CD14-positive monocyte (primary cell): ENCODE data around the gene P2RX3. TPM values are rescaled to one million over a fixed set of nuclear protein-coding genes. Genes with fewer than 3 reads are reported as not detected.

Experiments used
- DNase-seq, 3 donors: peaks; one replicate each; pipeline ENCODE4 v3.0.0-alpha.2; 2011 to 2022
- H2AFZ ChIP-seq: 2 replicates; pipeline ENCODE4 v1.6.0; 2012; ENCODE audit warnings: mild to moderate bottlenecking, low read depth, low read length, inconsistent platforms; ENCODE audit not compliant: insufficient read depth, poor library complexity, severe bottlenecking
- H3K27ac ChIP-seq, 2 donors: 1 replicate in 1 of 2; 2 replicates in 1 of 2; pipeline ENCODE4 v1.5.1; 2012 to 2013; ENCODE audit warnings: low read length in 2 of 2, control low read depth in 1 of 2, inconsistent platforms in 1 of 2, low read depth in 1 of 2, mild to moderate bottlenecking in 1 of 2
- H3K27me3 ChIP-seq, 2 donors: one replicate each; pipeline versions ENCODE4 v1.6.0 to v1.6.1; 2011 to 2013; ENCODE audit warnings: low read length in 2 of 2; ENCODE audit not compliant: control insufficient read depth in 2 of 2, insufficient read depth in 2 of 2
- H3K36me3 ChIP-seq, 2 donors: replicated peaks in 1 of 2; 1 replicate in 1 of 2; 2 replicates in 1 of 2; pipeline versions ENCODE4 v1.5.1 to v1.6.1; 2012 to 2013; ENCODE audit warnings: low read length in 2 of 2, control low read depth in 1 of 2, inconsistent platforms in 1 of 2, mild to moderate bottlenecking in 1 of 2; ENCODE audit not compliant: insufficient read depth in 2 of 2, control insufficient read depth in 1 of 2
- H3K4me1 ChIP-seq, 2 donors: 1 replicate in 1 of 2; 2 replicates in 1 of 2; pipeline versions ENCODE4 v1.5.1 to v1.6.1; 2012 to 2013; ENCODE audit warnings: low read length in 2 of 2, control low read depth in 1 of 2, inconsistent platforms in 1 of 2, mild to moderate bottlenecking in 1 of 2, moderate library complexity in 1 of 2; ENCODE audit not compliant: insufficient read depth in 2 of 2, control insufficient read depth in 1 of 2
- H3K4me2 ChIP-seq: replicated peaks from 2 replicates; pipeline ENCODE3; 2012; ENCODE audit warnings: low read length, moderate library complexity, mild to moderate bottlenecking; ENCODE audit not compliant: poor library complexity, severe bottlenecking; ENCODE audit errors: extremely low read depth
- H3K4me3 ChIP-seq, 3 experiments: fragments of 200-600 bp in 1 of 3; sonication (generic) in 1 of 3; replicated peaks in 1 of 3; 1 replicate in 2 of 3; 2 replicates in 1 of 3; pipeline ENCODE4 v1.5.1; 2011 to 2013; ENCODE audit warnings: low read length in 3 of 3, mild to moderate bottlenecking in 3 of 3, control low read depth in 2 of 3, low read depth in 2 of 3, inconsistent platforms in 1 of 3, moderate library complexity in 1 of 3
- H3K79me2 ChIP-seq: 2 replicates; pipeline ENCODE4 v1.6.0; 2012; ENCODE audit warnings: mild to moderate bottlenecking, control low read depth, inconsistent platforms, low read length, moderate library complexity; ENCODE audit not compliant: insufficient read depth
- H3K9ac ChIP-seq: 2 replicates; pipeline ENCODE4 v1.6.0; 2017; ENCODE audit warnings: low read length, mild to moderate bottlenecking; ENCODE audit not compliant: insufficient read depth, poor library complexity, severe bottlenecking
- H3K9me3 ChIP-seq, 2 donors: replicated peaks in 1 of 2; 1 replicate in 1 of 2; 2 replicates in 1 of 2; pipeline versions ENCODE4 v1.5.1 to v1.6.1; 2012 to 2013; ENCODE audit warnings: low read length in 2 of 2, control low read depth in 1 of 2; ENCODE audit not compliant: control insufficient read depth in 1 of 2, insufficient read depth in 1 of 2
- H4K20me1 ChIP-seq: 2 replicates; pipeline ENCODE4 v1.6.0; 2012; ENCODE audit warnings: mild to moderate bottlenecking, low read length, control low read depth, moderate library complexity; ENCODE audit not compliant: insufficient read depth
- H3K27ac Mint-ChIP-seq, 7 donors: one replicate each; pipeline ENCODE4 v1.8.0; 2020; ENCODE audit warnings: mild to moderate bottlenecking in 7 of 7, mixed read lengths in 7 of 7, moderate library complexity in 6 of 7, inconsistent platforms in 2 of 7
- H3K27me3 Mint-ChIP-seq, 3 donors: one replicate each; pipeline ENCODE4 v1.8.0; 2021 to 2022; ENCODE audit warnings: low read depth in 3 of 3, mild to moderate bottlenecking in 3 of 3, mixed read lengths in 3 of 3, moderate library complexity in 3 of 3, inconsistent platforms in 1 of 3
- H3K36me3 Mint-ChIP-seq, 2 donors: one replicate each; pipeline ENCODE4 v1.8.0; 2020; ENCODE audit warnings: mixed read lengths in 2 of 2, inconsistent platforms in 1 of 2, mild to moderate bottlenecking in 1 of 2
- H3K4me1 Mint-ChIP-seq: one replicate; pipeline ENCODE4 v1.8.0; 2020; ENCODE audit warnings: mild to moderate bottlenecking, mixed read lengths
- H3K4me3 Mint-ChIP-seq, 2 donors: one replicate each; pipeline ENCODE4 v1.8.0; 2020; ENCODE audit warnings: mild to moderate bottlenecking in 2 of 2, mixed read lengths in 2 of 2, moderate library complexity in 1 of 2
- H3K9me3 Mint-ChIP-seq, 7 donors: one replicate each; pipeline ENCODE4 v1.8.0; 2020 to 2022; ENCODE audit warnings: mixed read lengths in 7 of 7, mild to moderate bottlenecking in 6 of 7, moderate library complexity in 6 of 7, inconsistent platforms in 2 of 7
- WGBS: methylation state at CpG from one replicate; pipeline ENCODE4 v1.1.5; 2013; ENCODE audit warnings: missing lambda C conversion rate; ENCODE audit not compliant: insufficient coverage; 5-methylcytosine and 5-hydroxymethylcytosine counted together
- intact Hi-C, 2 donors: fragments of 100-400 bp; cut with micrococcal nuclease; formaldehyde crosslinking; loops; one replicate each; pipeline versions ENCODE4 v1.15.0 to v1.15.1; 2023
- polyA plus RNA-seq, 3 donors: library from polyadenylated mRNA; depleted of rRNA in 1 of 3; unstranded in 2 of 3; stranded (reverse) in 1 of 3; fragments of 300-500 nt in 2 of 3; fragments of >200 nt in 1 of 3; fragmentation: Illumina TruSeq in 2 of 3; gene quantifications; 1 replicate in 2 of 3; 2 replicates in 1 of 3; pipeline ENCODE4 v1.2.3, GENCODE V29; 2012 to 2021
- TF ChIP-seq, protein P1 (sequence below): fragments of 200-600 bp; IDR thresholded peaks from one replicate; pipeline ENCODE4 v1.8.0; 2022; ENCODE audit warnings: antibody characterized with exemption, mild to moderate bottlenecking

P2RX3 gene
- polyA plus RNA-seq, 3 donors, result not detected

DNA sequence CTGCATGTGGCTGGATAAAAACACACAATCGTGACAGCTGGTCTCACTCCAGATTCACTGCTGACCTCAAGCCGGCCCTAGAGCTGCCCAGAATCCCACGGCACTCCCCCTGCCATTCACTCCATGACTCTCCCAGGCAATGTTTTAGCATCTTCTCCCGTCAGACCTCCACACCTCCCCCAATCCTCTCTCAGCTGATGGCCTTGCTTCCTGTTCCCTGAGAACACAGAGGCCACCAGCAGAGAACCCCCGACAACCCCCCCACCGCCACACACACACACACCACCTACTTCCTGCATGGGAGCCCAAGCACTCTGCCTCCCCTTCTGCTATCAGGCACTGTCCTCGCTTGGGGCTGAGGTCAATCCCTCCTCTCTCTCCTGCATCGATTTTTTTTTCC lies 22.7 kb upstream of the P2RX3 start:
- Histone ChIP-seq H3K9ac (no peak overlapping the region), H3K79me2 (no peaks in the 10 kb centered on the region)
- no peak for DNase-seq

DNA sequence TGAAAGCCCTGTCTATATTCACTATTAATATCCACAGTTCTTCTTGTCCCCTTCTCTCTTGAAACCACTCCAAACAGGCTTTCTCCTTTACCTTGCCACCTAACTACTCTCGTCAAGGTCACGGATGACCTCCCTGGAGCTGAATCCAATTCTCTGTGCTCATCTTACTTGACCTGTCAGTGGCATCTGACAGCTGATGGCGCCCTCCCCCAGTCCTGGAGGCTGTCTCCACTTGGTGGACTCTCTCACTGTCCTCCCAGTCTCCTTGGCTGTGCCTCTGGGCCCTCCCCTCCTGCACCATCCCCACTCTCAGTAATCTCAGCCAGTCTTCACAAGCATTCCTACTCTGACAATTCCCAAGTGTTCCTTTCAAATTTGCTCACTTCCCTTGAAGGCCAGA lies 22.1 kb upstream of the P2RX3 start:
- peaks cover 0 to 2% of the 10 kb centered on the region in 2 donors for H3K36me3 Mint-ChIP-seq
- Histone ChIP-seq H3K4me3 (no peak overlapping the region), H2AFZ (no peak overlapping the region), H4K20me1 (no peaks in the 10 kb centered on the region), H3K9me3 (no peaks in the 10 kb centered on the region), H3K36me3 (no peaks in the 10 kb centered on the region), H3K79me2 (no peaks in the 10 kb centered on the region), H3K9ac (no peak overlapping the region), H3K27me3 (no peaks in the 10 kb centered on the region), H3K4me1 (peaks cover 7 to 16% of the 10 kb centered on the region in 2 donors), H3K27ac (no peak overlapping the region), H3K4me2 (no peak overlapping the region)
- peaks cover 9% of the 10 kb centered on the region for H3K4me1 Mint-ChIP-seq
- peaks cover 0 to 4% (median 0%) of the 10 kb centered on the region in 7 donors for H3K9me3 Mint-ChIP-seq
- intact Hi-C loops, result no loop called here
- 71% methylated on average over 3 of the region's 3 CpGs for WGBS
- no peak overlapping the region for H3K27ac Mint-ChIP-seq
- DNase-seq, result no peak
- peaks cover 0 to 5% (median 0%) of the 10 kb centered on the region in 3 donors for H3K27me3 Mint-ChIP-seq
- TF ChIP-seq, protein P1, sequence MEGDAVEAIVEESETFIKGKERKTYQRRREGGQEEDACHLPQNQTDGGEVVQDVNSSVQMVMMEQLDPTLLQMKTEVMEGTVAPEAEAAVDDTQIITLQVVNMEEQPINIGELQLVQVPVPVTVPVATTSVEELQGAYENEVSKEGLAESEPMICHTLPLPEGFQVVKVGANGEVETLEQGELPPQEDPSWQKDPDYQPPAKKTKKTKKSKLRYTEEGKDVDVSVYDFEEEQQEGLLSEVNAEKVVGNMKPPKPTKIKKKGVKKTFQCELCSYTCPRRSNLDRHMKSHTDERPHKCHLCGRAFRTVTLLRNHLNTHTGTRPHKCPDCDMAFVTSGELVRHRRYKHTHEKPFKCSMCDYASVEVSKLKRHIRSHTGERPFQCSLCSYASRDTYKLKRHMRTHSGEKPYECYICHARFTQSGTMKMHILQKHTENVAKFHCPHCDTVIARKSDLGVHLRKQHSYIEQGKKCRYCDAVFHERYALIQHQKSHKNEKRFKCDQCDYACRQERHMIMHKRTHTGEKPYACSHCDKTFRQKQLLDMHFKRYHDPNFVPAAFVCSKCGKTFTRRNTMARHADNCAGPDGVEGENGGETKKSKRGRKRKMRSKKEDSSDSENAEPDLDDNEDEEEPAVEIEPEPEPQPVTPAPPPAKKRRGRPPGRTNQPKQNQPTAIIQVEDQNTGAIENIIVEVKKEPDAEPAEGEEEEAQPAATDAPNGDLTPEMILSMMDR, result no peak
- no peak overlapping the region for H3K4me3 Mint-ChIP-seq

More for the DNA sequence above, 22.7 kb upstream of the P2RX3 start:
- WGBS, result 5% methylated on average over 8 of the region's 8 CpGs
- H4K20me1 ChIP-seq, result no peaks in the 10 kb centered on the region
- H3K27ac Mint-ChIP-seq, result no peak overlapping the region
- TF ChIP-seq, protein P1, result no peak
- H3K4me1 Mint-ChIP-seq, result peaks cover 14% of the 10 kb centered on the region
- H3K4me2 ChIP-seq, result no peak overlapping the region
- intact Hi-C loops, result no loop called here
- no peak overlapping the region for H2AFZ ChIP-seq
- H3K36me3 ChIP-seq, result no peaks in the 10 kb centered on the region
- H3K4me1 ChIP-seq, result peaks cover 13 to 21% of the 10 kb centered on the region in 2 donors
- H3K9me3 ChIP-seq, result no peaks in the 10 kb centered on the region
- H3K36me3 Mint-ChIP-seq, result peaks cover 0 to 2% of the 10 kb centered on the region in 2 donors
- peaks cover 0 to 4% (median 0%) of the 10 kb centered on the region in 7 donors for H3K9me3 Mint-ChIP-seq
- H3K27ac ChIP-seq, result no peak overlapping the region
- no peak overlapping the region for H3K4me3 Mint-ChIP-seq
- no peaks in the 10 kb centered on the region for H3K27me3 ChIP-seq
- no peak overlapping the region for H3K4me3 ChIP-seq
- peaks cover 0 to 5% (median 3%) of the 10 kb centered on the region in 3 donors for H3K27me3 Mint-ChIP-seq
